Measurements from ENCODE around the gene GCC2. TPM values are rescaled to one million over a fixed set of nuclear protein-coding genes. Genes with fewer than 3 reads are reported as not detected.

GCC2 gene
- total and polyA plus RNA-seq, 2 of the 8 experiments (the other 6 are each of a cell fraction or from before 2014, with no cell fraction given): 4.6 to 54.9 TPM

- Histone ChIP-seq H2BK5ac (ENCODE audit: low read depth, low read length) (no peak overlapping the region), H3K23me2 (ENCODE audit: low read depth, low read length) (peaks cover 9% of the 10 kb centered on the region), H3K4me1 (replicated peaks in 1 of 4; ENCODE audit: control insufficient read depth in 3 of 4, insufficient read depth in 4 of 4, low read length in 3 of 4) (peaks cover 0 to 11% (median 1%) of the 10 kb centered on the region in 4 experiments; a peak in 4 of 7 replicates), H3K79me1 (ENCODE audit: low read depth, low read length) (no peaks in the 10 kb centered on the region), H3K18ac (ENCODE audit: extremely low read depth, low read length) (no peak overlapping the region), H4K5ac (ENCODE audit: insufficient read length, low read depth, low read length) (no peak overlapping the region), H3K9me3 (ENCODE audit: insufficient read depth in 2 of 2, low read depth in 1 of 2, low read length in 1 of 2) (no peaks in the 10 kb centered on the region), H2BK120ac (replicated peaks; ENCODE audit: low read depth, low read length) (no peak overlapping the region), H2BK15ac (ENCODE audit: low read length) (no peak overlapping the region), H2AK5ac (ENCODE audit: low read depth, low read length) (no peak overlapping the region), H3K27ac (ENCODE audit: low read depth, low read length) (no peak overlapping the region), H4K8ac (ENCODE audit: extremely low read depth, insufficient read depth, low read length) (peak overlapping the region; percentile 91; the same call in 1 of the 2 replicates), H2AFZ (ENCODE audit: low read length) (no peak overlapping the region), H4K20me1 (replicated peaks in 1 of 2; ENCODE audit: control insufficient read depth in 1 of 2, insufficient read depth in 2 of 2, low read length in 2 of 2) (peaks cover 0 to 3% of the 10 kb centered on the region in 2 experiments), H2BK20ac (ENCODE audit: low read length) (no peak overlapping the region), H3K4me3 (ENCODE audit: extremely low read depth in 1 of 4, insufficient read depth in 2 of 4, low read depth in 3 of 4, low read length in 4 of 4) (peak overlapping the region; percentile 81 to 91 (median 84)), H3K9ac (replicated peaks in 1 of 4; ENCODE audit: extremely low read depth in 1 of 4, low read depth in 3 of 4, low read length in 3 of 4) (peak overlapping the region; percentile 3 to 74 (median 38); a peak in 6 of 7 replicates), H3K36me3 (ENCODE audit: control insufficient read depth in 2 of 4, insufficient read depth in 4 of 4, low read length in 3 of 4) (no peaks in the 10 kb centered on the region), H3K79me2 (ENCODE audit: control insufficient read depth in 1 of 2, insufficient read depth in 2 of 2, low read length in 2 of 2) (peaks cover 9 to 47% of the 10 kb centered on the region in 2 experiments; a peak in 3 of 4 replicates), H3K14ac (ENCODE audit: insufficient read length) (no peak overlapping the region), H3K4me2 (ENCODE audit: insufficient read depth in 1 of 2, low read depth in 2 of 2, low read length in 2 of 2) (peak overlapping the region; percentile 91 to 96), H4K91ac (replicated peaks; ENCODE audit: insufficient read length, low read length) (no peak overlapping the region), H3K23ac (ENCODE audit: insufficient read length) (no peak overlapping the region), H3K56ac (replicated peaks; ENCODE audit: insufficient read length, low read depth, low read length) (no peak overlapping the region), H3K4ac (replicated peaks; ENCODE audit: insufficient read length, low read depth, low read length) (no peak overlapping the region), H3K27me3 (replicated peaks in 1 of 4; ENCODE audit: control insufficient read depth in 3 of 4, extremely low read depth in 1 of 4, insufficient read depth in 3 of 4, low read length in 3 of 4) (peaks cover 0 to 4% (median 1%) of the 10 kb centered on the region in 4 experiments; a peak in 3 of 7 replicates), H2BK12ac (ENCODE audit: low read depth, low read length) (no peak overlapping the region)
- ChIA-PET POLR2A (ENCODE audit: partially characterized antibody) (interaction anchor here (0.7 to 1.8 kb wide), 11 partner anchors 11 to 137 kb away, joined by 3 to 5 read pairs (median 3); partner anchors contain the start of gene GCC2), CTCF (ENCODE audit: partially characterized antibody) (interaction anchor here (0.9 to 1.1 kb wide), 2 partner anchors 16 to 50 kb away, joined by 4 to 5 read pairs; no protein-coding TSS in a partner anchor)
- FAIRE-seq (no peak), DNase-seq (ENCODE audit: low read depth in 1 of 2, low spot score in 2 of 2) (no peak)
- WGBS, 2 experiments (ENCODE audit: extremely low coverage in 1 of 2, insufficient coverage in 1 of 2, insufficient read length in 1 of 2, insufficient replicate concordance in 2 of 2, low coverage in 1 of 2, low lambda C conversion rate in 2 of 2, missing lambda C conversion rate in 1 of 2): 3% methylated on average over 22 of the region's 57 CpGs; no CpG with 5 or more reads in 1 of the 2 experiments
- TF ChIP-seq BACH1 (IDR thresholded peaks at IDR 0.05; ENCODE audit: low read length): no peak
- TF ChIP-seq MAFK (IDR thresholded peaks at IDR 0.05; ENCODE audit: low read depth, low read length): 0 out of 2 replicates have a peak, but pooled peaks have one; percentile 14
- no peak for TF ChIP-seq KDM1A (IDR thresholded peaks at IDR 0.05; ENCODE audit: borderline replicate concordance, low read length)
- TF ChIP-seq RBBP5 (IDR thresholded peaks at IDR 0.05; ENCODE audit: borderline replicate concordance, low read depth, low read length): peak; percentile 3; the same call in 1 of the 2 replicates
Measured at GRCh38 chr2:108534584-108535356, 85.8 kb downstream of the GCC2 start.
